ENCODE results near the gene PLCD4. TPM values are rescaled to one million over a fixed set of nuclear protein-coding genes. Genes with fewer than 3 reads are reported as not detected.

PLCD4 gene
- total and polyA plus RNA-seq, 2 of the 8 experiments (the other 6 are each of a cell fraction or from before 2014, with no cell fraction given): 0.21 to 0.50 TPM

- H2BK5ac ChIP-seq (ENCODE audit: low read depth, low read length): no peak overlapping the region
- no peak overlapping the region for H3K23ac ChIP-seq (ENCODE audit: insufficient read length)
- ChIA-PET POLR2A (ENCODE audit: partially characterized antibody) (interaction anchor here (0.8 to 3.5 kb wide), 4 partner anchors 8 to 65 kb away, joined by 3 to 13 read pairs (median 8); partner anchors contain the start of genes BCS1L and ZNF142), CTCF (ENCODE audit: partially characterized antibody) (interaction anchor here (1.2 to 1.7 kb wide), 3 partner anchors 14 to 67 kb away, joined by 4 to 5 read pairs (median 4); no protein-coding TSS in a partner anchor)
- no peak for DNase-seq (ENCODE audit: low read depth in 1 of 2, low spot score in 2 of 2)
- no peaks in the 10 kb centered on the region for H3K4me1 ChIP-seq (replicated peaks in 1 of 4; ENCODE audit: control insufficient read depth in 3 of 4, insufficient read depth in 4 of 4, low read length in 3 of 4)
- no peak overlapping the region for H2BK12ac ChIP-seq (ENCODE audit: low read depth, low read length)
- no peak overlapping the region for H2AK5ac ChIP-seq (ENCODE audit: low read depth, low read length)
- no peak overlapping the region for H4K91ac ChIP-seq (replicated peaks; ENCODE audit: insufficient read length, low read length)
- no peak overlapping the region for H3K56ac ChIP-seq (replicated peaks; ENCODE audit: insufficient read length, low read depth, low read length)
- no peaks in the 10 kb centered on the region; a peak in 1 of 4 replicates for H3K79me2 ChIP-seq (ENCODE audit: control insufficient read depth in 1 of 2, insufficient read depth in 2 of 2, low read length in 2 of 2)
- no peak overlapping the region for H2AFZ ChIP-seq (ENCODE audit: low read length)
- no peaks in the 10 kb centered on the region for H3K23me2 ChIP-seq (ENCODE audit: low read depth, low read length)
- H3K4me3 ChIP-seq (ENCODE audit: extremely low read depth in 1 of 4, insufficient read depth in 2 of 4, low read depth in 3 of 4, low read length in 4 of 4): no peak overlapping the region
- H3K18ac ChIP-seq (ENCODE audit: extremely low read depth, low read length): no peak overlapping the region
- no peak overlapping the region for H2BK20ac ChIP-seq (ENCODE audit: low read length)
- no peaks in the 10 kb centered on the region for H3K27me3 ChIP-seq (replicated peaks in 1 of 4; ENCODE audit: control insufficient read depth in 3 of 4, extremely low read depth in 1 of 4, insufficient read depth in 3 of 4, low read length in 3 of 4)
- no peak overlapping the region for H4K5ac ChIP-seq (ENCODE audit: insufficient read length, low read depth, low read length)
- no peak overlapping the region for H2BK15ac ChIP-seq (ENCODE audit: low read length)
- H3K9ac ChIP-seq (replicated peaks in 1 of 4; ENCODE audit: extremely low read depth in 1 of 4, low read depth in 3 of 4, low read length in 3 of 4): no peak overlapping the region
- no peak overlapping the region for H3K14ac ChIP-seq (ENCODE audit: insufficient read length)
- H2BK120ac ChIP-seq (replicated peaks; ENCODE audit: low read depth, low read length): no peak overlapping the region
- no peak for FAIRE-seq
- no peaks in the 10 kb centered on the region for H3K79me1 ChIP-seq (ENCODE audit: low read depth, low read length)
- H4K20me1 ChIP-seq (replicated peaks in 1 of 2; ENCODE audit: control insufficient read depth in 1 of 2, insufficient read depth in 2 of 2, low read length in 2 of 2): peaks cover 2 to 10% of the 10 kb centered on the region in 2 experiments
- no peak overlapping the region for H3K27ac ChIP-seq (ENCODE audit: low read depth, low read length)
- H3K36me3 ChIP-seq (ENCODE audit: control insufficient read depth in 2 of 4, insufficient read depth in 4 of 4, low read length in 3 of 4): peaks cover 43 to 80% (median 68%) of the 10 kb centered on the region in 4 experiments
- H3K4ac ChIP-seq (replicated peaks; ENCODE audit: insufficient read length, low read depth, low read length): no peak overlapping the region
- H3K4me2 ChIP-seq (ENCODE audit: insufficient read depth in 1 of 2, low read depth in 2 of 2, low read length in 2 of 2): no peak overlapping the region
- 94% methylated on average over 10 of the region's 10 CpGs; no CpG with 5 or more reads in 1 of the 2 experiments for WGBS, 2 experiments (ENCODE audit: extremely low coverage in 1 of 2, insufficient coverage in 1 of 2, insufficient read length in 1 of 2, insufficient replicate concordance in 2 of 2, low coverage in 1 of 2, low lambda C conversion rate in 2 of 2, missing lambda C conversion rate in 1 of 2)
- no peak overlapping the region for H4K8ac ChIP-seq (ENCODE audit: extremely low read depth, insufficient read depth, low read length)
- no peaks in the 10 kb centered on the region for H3K9me3 ChIP-seq (ENCODE audit: insufficient read depth in 2 of 2, low read depth in 1 of 2, low read length in 1 of 2)
- TF ChIP-seq BACH1 (IDR thresholded peaks at IDR 0.05; ENCODE audit: low read length) (no peak), EP300 (IDR thresholded peaks at IDR 0.05; ENCODE audit: borderline replicate concordance in 1 of 2, low read depth in 2 of 2, low read length in 2 of 2) (no peak), BCL11A (IDR thresholded peaks at IDR 0.05; ENCODE audit: low read depth in 2 of 2, low read length in 2 of 2) (no peak), TAF7 (optimal IDR thresholded peaks at IDR 0.05; ENCODE audit: borderline replicate concordance, low read depth, low read length) (no peak), CHD1 (IDR thresholded peaks at IDR 0.05; ENCODE audit: low read depth, low read length) (no peak), POLR2AphosphoS5 (IDR thresholded peaks at IDR 0.05; ENCODE audit: low read depth, low read length) (no peak), KDM4A (IDR thresholded peaks at IDR 0.05; ENCODE audit: low read depth, low read length, severe bottlenecking) (no peak), SAP30 (IDR thresholded peaks at IDR 0.05; ENCODE audit: insufficient read depth, insufficient replicate concordance, low read length) (no peak), ASH2L (IDR thresholded peaks at IDR 0.05; ENCODE audit: low read length) (no peak), SIRT6 (IDR thresholded peaks at IDR 0.05; ENCODE audit: low read length) (no peak), GABPA (IDR thresholded peaks at IDR 0.05; ENCODE audit: borderline replicate concordance, insufficient read depth, low read length) (no peak), TAF1 (IDR thresholded peaks at IDR 0.05; ENCODE audit: low read depth, low read length) (no peak), SP2 (IDR thresholded peaks at IDR 0.05; ENCODE audit: low read length) (no peak), CREB1 (IDR thresholded peaks at IDR 0.05) (no peak)
Measured at GRCh38 chr2:218643751-218644310, 36.1 kb downstream of the PLCD4 start.
